KOPT-K1 (cell line): Measurements from ENCODE around the gene NR3C2.

Source experiments
- H3K27ac ChIP-seq: fragments of 200-600 bp; sonication (generic); 2 replicates; pipeline ENCODE4 v1.5.1; 2016; ENCODE audit warnings: antibody characterized with exemption, mild to moderate bottlenecking, low read depth, low read length; ENCODE audit not compliant: poor library complexity, severe bottlenecking
- H3K36me3 ChIP-seq: fragments of 200-600 bp; sonication (generic); 2 replicates; pipeline ENCODE4 v1.5.1; 2017; ENCODE audit warnings: antibody characterized with exemption, mild to moderate bottlenecking, low read length, moderate library complexity; ENCODE audit not compliant: insufficient read depth
- H3K9me3 ChIP-seq: fragments of 200-600 bp; sonication (generic); 2 replicates; pipeline ENCODE4 v1.5.1; 2017; ENCODE audit warnings: antibody characterized with exemption, low read length, mild to moderate bottlenecking; ENCODE audit not compliant: insufficient read depth, poor library complexity, severe bottlenecking

Gene NR3C2

GRCh38 chr4:148364525-148364924 is 77.7 kb downstream of the NR3C2 start:
- H3K27ac ChIP-seq, result no peak overlapping the region

GRCh38 chr4:148359769-148360168 is 82.4 kb downstream of the NR3C2 start:
- no peak overlapping the region for H3K27ac ChIP-seq
- no peaks in the 10 kb centered on the region for H3K36me3 ChIP-seq
- H3K9me3 ChIP-seq, result no peaks in the 10 kb centered on the region

More at GRCh38 chr4:148364525-148364924, 77.7 kb downstream of the NR3C2 start:
- Histone ChIP-seq H3K9me3 (no peaks in the 10 kb centered on the region), H3K36me3 (no peaks in the 10 kb centered on the region)

GRCh38 chr4:148355442-148356123 is 86.6 kb downstream of the NR3C2 start:
- Histone ChIP-seq H3K27ac (no peak overlapping the region), H3K9me3 (no peaks in the 10 kb centered on the region), H3K36me3 (no peaks in the 10 kb centered on the region)

- Histone ChIP-seq H3K9me3 (no peaks in the 10 kb centered on the region), H3K27ac (no peak overlapping the region), H3K36me3 (no peaks in the 10 kb centered on the region)
Observed at GRCh38 chr4:148354186-148354585, 88.0 kb downstream of the NR3C2 start.

- Histone ChIP-seq H3K9me3 (no peaks in the 10 kb centered on the region), H3K36me3 (no peaks in the 10 kb centered on the region), H3K27ac (no peak overlapping the region)
Observed at GRCh38 chr4:148353571-148353970, 88.6 kb downstream of the NR3C2 start.

GRCh38 chr4:148349153-148349552 is 93.1 kb downstream of the NR3C2 start:
- no peaks in the 10 kb centered on the region for H3K9me3 ChIP-seq
- no peak overlapping the region for H3K27ac ChIP-seq
- H3K36me3 ChIP-seq, result no peaks in the 10 kb centered on the region

GRCh38 chr4:148346657-148347056 is 95.6 kb downstream of the NR3C2 start:
- H3K9me3 ChIP-seq, result no peaks in the 10 kb centered on the region
- no peak overlapping the region for H3K27ac ChIP-seq
- no peaks in the 10 kb centered on the region for H3K36me3 ChIP-seq

- no peaks in the 10 kb centered on the region for H3K36me3 ChIP-seq
- no peaks in the 10 kb centered on the region for H3K9me3 ChIP-seq
- no peak overlapping the region for H3K27ac ChIP-seq
Observed at GRCh38 chr4:148345509-148345908, 96.7 kb downstream of the NR3C2 start.

- H3K9me3 ChIP-seq, result no peaks in the 10 kb centered on the region
- H3K36me3 ChIP-seq, result no peaks in the 10 kb centered on the region
- H3K27ac ChIP-seq, result no peak overlapping the region
Observed at GRCh38 chr4:148344941-148345340, 97.3 kb downstream of the NR3C2 start.

GRCh38 chr4:148344352-148344751 is 97.9 kb downstream of the NR3C2 start:
- Histone ChIP-seq H3K36me3 (no peaks in the 10 kb centered on the region), H3K9me3 (no peaks in the 10 kb centered on the region), H3K27ac (no peak overlapping the region)

GRCh38 chr4:148341980-148342800 is 100.0 kb downstream of the NR3C2 start:
- Histone ChIP-seq H3K9me3 (no peaks in the 10 kb centered on the region), H3K27ac (no peak overlapping the region), H3K36me3 (no peaks in the 10 kb centered on the region)

GRCh38 chr4:148335133-148335532 is 107.1 kb downstream of the NR3C2 start:
- Histone ChIP-seq H3K9me3 (no peaks in the 10 kb centered on the region), H3K27ac (no peak overlapping the region), H3K36me3 (no peaks in the 10 kb centered on the region)

- Histone ChIP-seq H3K36me3 (no peaks in the 10 kb centered on the region), H3K27ac (no peak overlapping the region), H3K9me3 (no peaks in the 10 kb centered on the region)
Observed at GRCh38 chr4:148333265-148333664, 108.9 kb downstream of the NR3C2 start.

GRCh38 chr4:148332486-148332885 is 109.7 kb downstream of the NR3C2 start:
- no peak overlapping the region for H3K27ac ChIP-seq
- H3K9me3 ChIP-seq, result no peaks in the 10 kb centered on the region
- no peaks in the 10 kb centered on the region for H3K36me3 ChIP-seq

- Histone ChIP-seq H3K9me3 (no peaks in the 10 kb centered on the region), H3K27ac (no peak overlapping the region)
Observed at GRCh38 chr4:148330724-148331123, 111.5 kb downstream of the NR3C2 start.

GRCh38 chr4:148330161-148330560 is 112.1 kb downstream of the NR3C2 start:
- Histone ChIP-seq H3K9me3 (no peaks in the 10 kb centered on the region), H3K36me3 (no peaks in the 10 kb centered on the region), H3K27ac (no peak overlapping the region)

More at GRCh38 chr4:148330724-148331123, 111.5 kb downstream of the NR3C2 start:
- no peaks in the 10 kb centered on the region for H3K36me3 ChIP-seq
